Lower lobe of right lung (tissue), 2 donors: ENCODE measurements around the gene DQX1. TPM values are rescaled to one million over a fixed set of nuclear protein-coding genes. Genes with fewer than 3 reads are reported as not detected.
A peak's percentile ranks its signal among the peaks of the same experiment; 100 is the strongest.

ENCODE experiments used
- ATAC-seq, 2 donors: fragments of 200-7000 bp; cut with Tn5 transposase; one replicate each; pipeline ENCODE4 v1.9.1; 2020 to 2022; ENCODE audit warnings: mild to moderate bottlenecking in 2 of 2, moderate library complexity in 2 of 2
- DNase-seq: peaks from one replicate; pipeline ENCODE4 v3.0.0-alpha.2; 2020
- H3K27ac ChIP-seq: fragments of 200-600 bp; one replicate; pipeline ENCODE4 v1.8.0; 2022
- H3K27me3 ChIP-seq: fragments of 200-600 bp; one replicate; pipeline ENCODE4 v1.8.0; 2022; ENCODE audit warnings: low read depth
- H3K36me3 ChIP-seq: fragments of 200-600 bp; one replicate; pipeline ENCODE4 v1.8.0; 2022; ENCODE audit warnings: mild to moderate bottlenecking
- H3K4me1 ChIP-seq: fragments of 200-600 bp; one replicate; pipeline ENCODE4 v1.8.0; 2022
- H3K4me3 ChIP-seq: fragments of 200-600 bp; one replicate; pipeline ENCODE4 v1.8.0; 2022; ENCODE audit warnings: mild to moderate bottlenecking
- H3K9me3 ChIP-seq: fragments of 200-600 bp; one replicate; pipeline ENCODE4 v1.8.0; 2022
- CTCF ChIP-seq: fragments of 200-600 bp; IDR thresholded peaks from one replicate; pipeline ENCODE4 v1.8.0; 2022; ENCODE audit warnings: antibody characterized with exemption, mild to moderate bottlenecking
- intact Hi-C: fragments of 100-400 bp; cut with DNase I; formaldehyde crosslinking; loops from one replicate; pipeline ENCODE4 v1.11.0; 2022
- total RNA-seq: library from RNA; stranded (reverse); fragmentation: NEBNext Ultra II Directional; extraction: Animal tissue kit (Norgen Biotek cat#: 25700); gene quantifications from one replicate; pipeline ENCODE4 v1.2.1, GENCODE V29; 2021
- donor health status: DM: no; HTN: yes; CAD: no; lungs with severe emphysema.

Gene DQX1
- total RNA-seq, 1 donor from 2014 or later = 0.44 TPM

DNA sequence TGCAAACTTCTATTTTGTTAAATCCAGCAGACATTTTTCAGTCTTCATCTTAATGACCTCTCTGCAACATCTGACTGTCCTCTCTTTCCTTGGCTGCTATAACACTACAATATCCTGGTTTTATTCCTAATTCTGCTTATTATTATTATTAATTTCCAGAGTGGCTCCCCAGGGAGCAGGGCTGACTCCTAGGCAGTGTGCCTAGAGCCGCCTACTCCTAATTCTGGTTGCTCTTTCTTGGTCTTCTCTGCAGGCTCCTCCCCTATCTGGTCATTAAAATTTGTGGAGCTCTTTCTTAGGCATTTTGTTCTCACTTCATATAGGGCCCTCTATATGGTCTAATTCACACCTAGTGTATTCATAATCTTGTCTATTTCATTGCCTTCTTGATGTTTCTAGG, 16.9 kb upstream of the DQX1 start:
- H3K4me3 ChIP-seq = no peak overlapping the region
- TF ChIP-seq CTCF = no peak
- H3K9me3 ChIP-seq = no peaks in the 10 kb centered on the region
- intact Hi-C loops = no loop called here
- H3K27ac ChIP-seq = no peak overlapping the region
- no peaks in the 10 kb centered on the region for H3K27me3 ChIP-seq
- H3K36me3 ChIP-seq = no peaks in the 10 kb centered on the region
- H3K4me1 ChIP-seq = no peaks in the 10 kb centered on the region
- no peak for DNase-seq
- ATAC-seq = no peak

DNA sequence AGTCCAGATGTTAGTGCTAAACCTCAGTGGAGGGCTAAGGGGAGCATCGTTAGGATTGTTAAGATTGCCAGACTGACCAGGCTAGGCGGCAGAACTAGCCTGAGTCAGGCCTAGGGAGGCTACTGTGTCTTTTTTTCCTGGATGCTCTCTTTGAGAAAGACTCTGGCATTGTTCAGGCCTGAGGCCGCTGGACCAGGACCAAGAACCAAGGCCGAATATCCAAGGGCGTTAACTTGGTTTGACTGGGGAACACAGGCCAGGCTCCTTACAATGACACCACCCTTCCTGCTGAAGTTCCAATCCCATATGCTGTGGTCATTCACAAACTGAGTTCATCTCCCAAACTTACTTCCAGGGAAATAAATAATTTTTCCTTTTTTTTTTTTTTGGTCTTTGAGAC, 14.3 kb upstream of the DQX1 start:
- no peak for TF ChIP-seq CTCF
- no peaks in the 10 kb centered on the region for H3K4me1 ChIP-seq
- no peak for DNase-seq
- ATAC-seq = peak in 1 of 2 donors; percentile 6
- no peaks in the 10 kb centered on the region for H3K36me3 ChIP-seq
- no peak overlapping the region for H3K4me3 ChIP-seq
- no peaks in the 10 kb centered on the region for H3K9me3 ChIP-seq
- peak overlapping the region; percentile 39 for H3K27ac ChIP-seq
- intact Hi-C loops = no loop called here
- no peaks in the 10 kb centered on the region for H3K27me3 ChIP-seq

GRCh38 chr2:74538881-74539339, 12.9 kb upstream of the DQX1 start:
- TF ChIP-seq CTCF = no peak
- H3K27ac ChIP-seq = no peak overlapping the region
- DNase-seq = no peak
- H3K9me3 ChIP-seq = no peaks in the 10 kb centered on the region
- ATAC-seq = no peak
- no peaks in the 10 kb centered on the region for H3K36me3 ChIP-seq
- no peaks in the 10 kb centered on the region for H3K4me1 ChIP-seq
- intact Hi-C loops = no loop called here
- H3K4me3 ChIP-seq = no peak overlapping the region
- H3K27me3 ChIP-seq = no peaks in the 10 kb centered on the region

DNA sequence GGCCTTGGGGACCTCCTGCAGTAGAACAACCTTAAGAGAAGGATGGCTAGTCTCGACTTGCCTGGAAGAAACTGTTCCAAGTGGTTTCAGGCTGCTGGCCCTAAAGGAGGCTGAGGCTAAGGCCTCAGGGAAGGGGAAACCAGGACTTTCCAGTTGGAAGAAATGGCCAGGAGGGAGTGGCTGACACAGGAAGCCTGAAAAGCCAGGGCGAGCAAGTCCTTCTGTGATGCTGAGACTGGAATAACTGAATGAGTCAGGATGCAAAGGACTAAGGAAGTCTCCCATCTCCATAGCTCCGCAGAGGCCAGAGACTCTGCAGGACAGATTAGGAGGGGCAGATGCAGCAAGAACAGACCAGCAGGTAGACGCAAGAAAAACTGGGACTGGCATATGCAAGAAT, 11.1 kb upstream of the DQX1 start:
- DNase-seq (no peak), ATAC-seq (no peak)
- no peak for TF ChIP-seq CTCF
- peaks cover 16% of the 10 kb centered on the region for H3K36me3 ChIP-seq
- peaks cover under 1% of the 10 kb centered on the region for H3K4me1 ChIP-seq
- no peaks in the 10 kb centered on the region for H3K9me3 ChIP-seq
- no peak overlapping the region for H3K27ac ChIP-seq
- no peaks in the 10 kb centered on the region for H3K27me3 ChIP-seq
- H3K4me3 ChIP-seq = no peak overlapping the region
- intact Hi-C loops = no loop called here

- intact Hi-C loops = no loop called here
- no peak overlapping the region for H3K27ac ChIP-seq
- no peaks in the 10 kb centered on the region for H3K9me3 ChIP-seq
- no peak overlapping the region for H3K4me3 ChIP-seq
- peaks cover 24% of the 10 kb centered on the region for H3K36me3 ChIP-seq
- ATAC-seq (no peak), DNase-seq (no peak)
- TF ChIP-seq CTCF = no peak
- no peaks in the 10 kb centered on the region for H3K27me3 ChIP-seq
- H3K4me1 ChIP-seq = peaks cover 8% of the 10 kb centered on the region
Measured at GRCh38 chr2:74536166-74536950, 10.3 kb upstream of the DQX1 start.
